NOMO-1 treated with dmso at 0.1 percent for 144 hours (cell line): ENCODE data around the gene ZNF154.

Experiments
- DNase-seq: peaks from one replicate; lab custom pipeline; 2025; ENCODE audit not compliant: unreplicated experiment; lab: John Stamatoyannopoulos, UW

The ZNF154 gene

DNA sequence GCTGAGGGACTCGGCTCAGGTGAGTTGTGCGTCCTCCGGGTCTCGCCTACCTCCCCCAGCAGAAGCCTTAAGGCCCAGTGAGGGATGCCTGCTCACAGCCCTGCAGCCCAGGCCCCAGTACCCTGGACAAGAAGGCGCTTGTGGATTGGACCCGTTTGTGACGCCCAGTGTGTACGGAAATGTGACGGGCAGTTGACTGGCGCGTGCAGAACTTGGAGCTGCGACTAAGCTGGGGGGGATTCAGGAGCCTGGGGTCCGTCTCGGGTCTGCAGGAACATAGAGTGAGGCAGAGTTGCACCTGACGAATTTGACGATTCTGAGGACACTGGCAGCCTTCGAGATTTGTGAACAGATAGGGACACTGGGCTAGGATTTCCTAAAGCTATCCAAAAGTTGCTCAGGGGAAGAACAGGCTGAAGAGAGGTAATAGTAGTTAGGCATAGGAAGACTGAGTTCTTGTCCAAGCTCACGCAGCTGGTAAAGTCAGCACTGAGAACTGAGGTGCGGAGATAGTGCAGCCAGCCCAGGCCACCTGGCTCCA is 26.7 kb downstream of the ZNF154 start:
- no peak for DNase-seq

DNA sequence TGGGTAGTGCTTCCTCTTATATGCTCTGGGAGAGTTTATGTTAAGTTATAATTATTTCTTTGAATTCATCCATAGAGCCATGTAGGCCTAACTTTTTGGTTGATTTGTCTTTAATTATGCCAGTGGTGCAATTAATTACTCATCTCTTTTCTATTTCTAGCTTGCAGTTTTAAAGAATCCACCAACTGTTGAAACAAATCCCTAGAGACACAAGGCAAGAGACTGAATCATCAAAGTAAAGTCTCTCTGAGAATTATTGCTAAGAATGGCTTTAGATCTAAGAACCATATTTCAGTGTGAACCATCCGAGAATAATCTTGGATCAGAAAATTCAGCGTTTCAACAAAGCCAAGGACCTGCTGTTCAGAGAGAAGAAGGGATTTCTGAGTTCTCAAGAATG is 33.1 kb downstream of the ZNF154 start:
- DNase-seq: no peak

DNA sequence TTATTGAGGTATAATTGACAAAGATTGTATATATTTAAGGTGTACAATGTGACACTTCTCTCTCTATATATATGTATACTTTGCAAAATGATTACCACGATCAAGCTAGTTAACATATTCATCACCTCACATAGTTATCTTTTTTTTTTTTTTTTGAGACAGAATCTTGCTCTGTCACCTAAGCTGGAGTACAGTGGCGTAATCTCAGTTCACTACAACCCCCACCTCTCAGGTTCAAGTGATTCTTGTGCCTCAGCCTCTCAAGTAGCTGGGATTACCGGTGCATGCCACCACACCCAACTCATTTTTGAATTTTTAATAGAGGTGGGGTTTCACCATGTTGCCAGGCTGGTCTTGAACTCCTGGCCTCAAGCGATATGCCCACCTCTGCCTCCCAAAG is 36.5 kb downstream of the ZNF154 start:
- no peak for DNase-seq

DNA sequence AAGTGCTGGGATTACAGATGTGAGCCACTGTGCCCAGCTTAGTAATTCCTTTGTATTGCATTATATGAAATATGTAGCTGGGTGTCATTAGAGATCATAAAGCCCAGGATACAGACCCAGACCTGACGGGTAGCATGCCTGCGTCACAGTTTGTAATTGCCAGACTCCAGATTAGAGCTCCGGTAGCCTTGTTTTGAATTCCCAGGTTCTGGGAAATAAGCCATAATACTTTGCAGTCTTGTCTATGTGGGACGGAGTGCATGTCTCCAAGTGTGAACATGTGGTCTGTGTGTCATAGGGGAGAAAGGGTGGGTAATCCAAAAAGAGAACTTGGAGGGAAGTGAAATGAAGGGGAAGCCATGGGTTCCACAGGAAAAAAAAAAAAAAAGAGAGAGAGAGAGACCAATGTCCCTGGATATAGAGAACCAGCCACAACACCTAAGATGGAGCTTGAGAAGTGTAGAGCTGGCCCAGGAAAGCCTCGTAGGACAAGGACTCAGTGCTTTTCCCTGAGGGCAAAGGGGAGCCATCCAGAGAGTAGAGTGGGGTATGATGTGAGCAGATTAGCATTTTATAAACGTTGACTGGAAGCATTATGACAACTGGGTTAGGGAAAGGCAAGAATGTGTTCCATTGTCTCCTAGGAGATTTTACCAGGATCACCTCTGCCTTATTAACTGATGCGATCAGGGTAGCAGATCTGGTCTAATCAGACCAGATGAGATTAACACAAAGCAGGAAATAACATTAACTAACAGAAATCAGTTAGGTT is 37.7 kb downstream of the ZNF154 start:
- DNase-seq: no peak

- DNase-seq: no peak
These were observed 40.4 kb downstream of the ZNF154 start, which contains the start of gene ZSCAN4 for GRCh38 chr19:57668635-57669034. TSS of gene ZSCAN4 (plus strand) at chr19:57668935. CDS start at chr19:57676146, 7,211 bp downstream.

DNA sequence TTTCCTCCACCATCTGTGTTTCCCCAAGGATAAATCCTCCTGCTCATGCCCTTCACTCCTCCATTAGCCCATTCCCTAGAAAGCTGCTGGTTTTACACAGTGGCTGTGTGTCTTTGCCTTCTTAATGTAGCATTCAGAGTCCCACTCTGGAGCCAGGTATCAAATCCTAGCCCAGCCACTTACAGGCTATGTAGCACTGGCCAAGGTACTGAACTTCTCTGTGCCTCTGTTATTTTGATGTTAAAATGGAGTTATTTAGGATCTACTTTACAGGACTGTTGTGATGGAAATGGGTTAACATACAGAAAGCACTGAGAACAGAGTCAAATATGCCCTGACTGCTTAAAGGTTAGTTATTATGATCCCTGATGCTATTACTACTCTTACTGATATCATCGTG is 41.8 kb downstream of the ZNF154 start:
- no peak for DNase-seq

- DNase-seq: no peak
These were observed 43.7 kb downstream of the ZNF154 start for GRCh38 chr19:57665261-57665806.

DNA sequence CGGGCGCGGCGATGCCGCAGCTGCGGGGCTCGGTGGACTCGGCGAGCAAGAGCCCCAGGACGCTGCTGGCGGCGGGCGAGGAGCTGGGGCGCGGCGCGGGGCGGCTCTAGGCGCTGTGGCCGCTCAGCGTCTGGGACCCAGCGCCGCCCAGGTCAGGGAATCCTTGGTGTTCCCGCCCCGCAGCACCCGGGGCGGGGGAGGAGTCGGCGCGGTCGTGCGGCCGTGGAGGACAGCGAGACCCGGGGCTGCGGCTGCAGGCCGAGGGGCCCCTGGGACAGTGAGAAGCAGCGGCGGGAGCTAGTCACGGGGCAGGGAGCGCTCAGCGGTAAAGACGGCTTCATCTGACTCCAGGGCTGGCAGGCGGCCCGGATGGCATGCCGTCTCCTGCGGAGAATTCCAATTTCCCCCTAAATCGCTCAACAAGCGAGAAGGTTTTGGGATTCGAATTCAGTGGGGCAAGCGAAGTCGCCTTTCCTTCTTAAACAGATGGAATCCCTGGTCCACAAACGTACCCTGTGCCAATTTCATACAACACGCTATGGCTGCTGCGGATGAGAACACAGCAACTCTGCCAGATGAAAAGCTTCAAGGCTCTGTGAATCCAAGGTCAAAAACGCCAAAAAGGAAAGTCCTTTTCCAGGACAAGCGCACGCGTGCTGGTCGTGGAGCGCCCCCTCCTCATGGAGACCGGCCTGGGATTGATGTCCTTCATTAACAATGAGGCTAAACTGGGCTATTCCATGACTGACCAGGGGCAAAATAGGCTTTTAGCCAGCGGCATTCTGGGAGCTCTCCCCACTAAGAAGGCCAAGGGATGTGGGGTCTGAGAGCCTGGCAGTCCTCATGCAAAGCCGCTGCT is 44.5 kb downstream of the ZNF154 start:
- DNase-seq: no peak

GRCh38 chr19:57656346-57656745 is 52.7 kb downstream of the ZNF154 start:
- DNase-seq: no peak

DNA sequence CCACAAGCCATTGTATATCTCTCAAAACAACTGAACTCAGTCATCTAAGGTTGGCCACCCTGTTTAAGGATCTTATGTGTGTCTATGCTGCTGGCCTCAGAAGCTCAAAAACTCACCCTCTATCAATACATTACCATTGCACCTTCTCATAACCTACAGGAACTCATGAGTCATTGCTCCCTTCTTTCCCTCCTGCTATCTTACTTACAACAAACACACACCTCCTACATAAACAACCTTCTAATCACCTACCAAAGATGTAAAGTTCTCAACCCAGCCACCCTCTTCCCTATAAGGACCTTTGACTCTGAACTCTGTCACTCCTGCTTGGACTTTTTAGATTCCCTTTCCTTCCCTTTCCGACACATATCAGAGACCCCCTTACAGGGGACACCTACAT is 53.6 kb downstream of the ZNF154 start:
- no peak for DNase-seq

DNA sequence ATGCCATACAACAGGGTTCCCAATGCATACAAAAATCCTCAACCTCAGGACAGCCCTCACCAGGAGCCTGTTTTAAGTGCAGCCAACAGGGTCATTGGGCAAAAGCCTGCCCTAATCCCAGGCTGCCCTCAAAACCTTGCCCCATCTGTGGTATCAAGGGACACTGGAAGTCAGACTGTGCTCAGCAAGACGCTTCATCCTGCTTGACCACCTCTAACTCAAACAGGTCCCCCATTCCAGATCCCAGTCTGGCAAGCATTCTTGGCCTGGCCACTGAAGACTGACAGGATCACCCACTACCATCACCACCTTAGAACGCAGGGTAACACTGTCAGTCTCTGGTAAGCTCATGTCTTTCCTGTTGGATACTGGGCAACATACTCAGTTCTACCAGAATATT is 55.3 kb downstream of the ZNF154 start:
- DNase-seq: no peak

GRCh38 chr19:57651654-57651996 is 57.4 kb downstream of the ZNF154 start:
- DNase-seq: no peak

GRCh38 chr19:57648331-57649003 is 60.5 kb downstream of the ZNF154 start:
- DNase-seq: no peak
